ENCODE measurements around the gene ANKRD40CL.

GRCh38 chr17:50808888-50809287 is 41.6 kb upstream of the ANKRD40CL start:
- no peak for TF ChIP-seq ATF2 (CRISPR knock-in tag; IDR thresholded peaks at IDR 0.05; ENCODE audit: borderline replicate concordance, low read depth)
- no peak for TF ChIP-seq CTCF (IDR thresholded peaks at IDR 0.05)
- TF ChIP-seq, protein P1, sequence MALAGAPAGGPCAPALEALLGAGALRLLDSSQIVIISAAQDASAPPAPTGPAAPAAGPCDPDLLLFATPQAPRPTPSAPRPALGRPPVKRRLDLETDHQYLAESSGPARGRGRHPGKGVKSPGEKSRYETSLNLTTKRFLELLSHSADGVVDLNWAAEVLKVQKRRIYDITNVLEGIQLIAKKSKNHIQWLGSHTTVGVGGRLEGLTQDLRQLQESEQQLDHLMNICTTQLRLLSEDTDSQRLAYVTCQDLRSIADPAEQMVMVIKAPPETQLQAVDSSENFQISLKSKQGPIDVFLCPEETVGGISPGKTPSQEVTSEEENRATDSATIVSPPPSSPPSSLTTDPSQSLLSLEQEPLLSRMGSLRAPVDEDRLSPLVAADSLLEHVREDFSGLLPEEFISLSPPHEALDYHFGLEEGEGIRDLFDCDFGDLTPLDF (CRISPR knock-in tag; IDR thresholded peaks at IDR 0.05) = no peak
- no peak for TF ChIP-seq NR3C1 (CRISPR knock-in tag; conservative IDR thresholded peaks at IDR 0.05; ENCODE audit: low read depth)
- TF ChIP-seq RELA (CRISPR knock-in tag; IDR thresholded peaks at IDR 0.05; ENCODE audit: borderline replicate concordance) = no peak
- no peak for TF ChIP-seq TP53 (CRISPR knock-in tag; IDR thresholded peaks at IDR 0.05)
- TF ChIP-seq ZBTB43 (CRISPR knock-in tag; IDR thresholded peaks at IDR 0.05) = no peak
- no peak for TF ChIP-seq JUN (CRISPR knock-in tag; IDR thresholded peaks at IDR 0.05)
- TF ChIP-seq, protein P2, sequence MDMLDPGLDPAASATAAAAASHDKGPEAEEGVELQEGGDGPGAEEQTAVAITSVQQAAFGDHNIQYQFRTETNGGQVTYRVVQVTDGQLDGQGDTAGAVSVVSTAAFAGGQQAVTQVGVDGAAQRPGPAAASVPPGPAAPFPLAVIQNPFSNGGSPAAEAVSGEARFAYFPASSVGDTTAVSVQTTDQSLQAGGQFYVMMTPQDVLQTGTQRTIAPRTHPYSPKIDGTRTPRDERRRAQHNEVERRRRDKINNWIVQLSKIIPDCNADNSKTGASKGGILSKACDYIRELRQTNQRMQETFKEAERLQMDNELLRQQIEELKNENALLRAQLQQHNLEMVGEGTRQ (CRISPR knock-in tag; IDR thresholded peaks at IDR 0.05) = no peak
- TF ChIP-seq, protein P3, sequence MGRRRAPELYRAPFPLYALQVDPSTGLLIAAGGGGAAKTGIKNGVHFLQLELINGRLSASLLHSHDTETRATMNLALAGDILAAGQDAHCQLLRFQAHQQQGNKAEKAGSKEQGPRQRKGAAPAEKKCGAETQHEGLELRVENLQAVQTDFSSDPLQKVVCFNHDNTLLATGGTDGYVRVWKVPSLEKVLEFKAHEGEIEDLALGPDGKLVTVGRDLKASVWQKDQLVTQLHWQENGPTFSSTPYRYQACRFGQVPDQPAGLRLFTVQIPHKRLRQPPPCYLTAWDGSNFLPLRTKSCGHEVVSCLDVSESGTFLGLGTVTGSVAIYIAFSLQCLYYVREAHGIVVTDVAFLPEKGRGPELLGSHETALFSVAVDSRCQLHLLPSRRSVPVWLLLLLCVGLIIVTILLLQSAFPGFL (CRISPR knock-in tag; IDR thresholded peaks at IDR 0.05; ENCODE audit: borderline replicate concordance) = no peak
- TF ChIP-seq NFE2L1 (CRISPR knock-in tag; IDR thresholded peaks at IDR 0.05) = no peak
- TF ChIP-seq NR2C2 (CRISPR knock-in tag; IDR thresholded peaks at IDR 0.05) = no peak
- no peak for TF ChIP-seq ZNF281 (CRISPR knock-in tag; IDR thresholded peaks at IDR 0.05)
